Sigmoid colon (tissue), 4 donors: ENCODE results near the gene FCN1.

Experiments
- CTCF ChIP-seq, 4 experiments: fragments of 450-650 bp in 3 of 4; fragments of 200-600 bp in 1 of 4; IDR thresholded peaks; one replicate each; pipeline ENCODE4 v1.5.1; 2016 to 2019; ENCODE audit warnings: antibody characterized with exemption in 4 of 4, mild to moderate bottlenecking in 3 of 4, moderate library complexity in 2 of 4
- EP300 ChIP-seq, 4 donors: sonication (generic); formaldehyde crosslinking; IDR thresholded peaks; one replicate each; pipeline ENCODE4 v1.6.1; 2017; ENCODE audit warnings: antibody characterized with exemption in 4 of 4
- POLR2A ChIP-seq, 2 donors: fragments of 450-650 bp; IDR thresholded peaks; one replicate each; pipeline ENCODE4 v1.6.1; 2016; ENCODE audit warnings: antibody characterized with exemption in 2 of 2, mild to moderate bottlenecking in 2 of 2, moderate library complexity in 2 of 2
- POLR2AphosphoS5 ChIP-seq, 4 donors: sonication (generic); formaldehyde crosslinking; IDR thresholded peaks; one replicate each; pipeline ENCODE4 v1.6.1; 2017; ENCODE audit warnings: antibody characterized with exemption in 4 of 4

GRCh38 chr9:134966270-134966669 lies 48.6 kb upstream of the FCN1 start:
- TF ChIP-seq CTCF (IDR thresholded peaks at IDR 0.05), result no peak
- TF ChIP-seq POLR2AphosphoS5 (IDR thresholded peaks at IDR 0.05), result no peak
- no peak for TF ChIP-seq POLR2A (IDR thresholded peaks at IDR 0.05)
- no peak for TF ChIP-seq EP300 (IDR thresholded peaks at IDR 0.05)
